Hepatocyte (in vitro differentiated cells): ENCODE data around the gene EREG. TPM values are rescaled to one million over a fixed set of nuclear protein-coding genes. Genes with fewer than 3 reads are reported as not detected.

ENCODE experiments used
- DNase-seq: peaks from one replicate; pipeline ENCODE4 v3.0.0-alpha.2; 2016; ENCODE audit warnings: low spot score
- H2AFZ ChIP-seq: fragments of 200-600 bp; sonication (generic); 2 replicates; pipeline ENCODE4 v1.6.0; 2016; ENCODE audit warnings: antibody characterized with exemption, mild to moderate bottlenecking
- H3K27ac ChIP-seq: fragments of 200-600 bp; sonication (generic); 2 replicates; pipeline ENCODE4 v1.5.1; 2016; ENCODE audit warnings: mild to moderate bottlenecking
- H3K27me3 ChIP-seq: fragments of 200-600 bp; sonication (generic); 2 replicates; pipeline ENCODE4 v1.6.1; 2016
- H3K36me3 ChIP-seq: fragments of 200-600 bp; sonication (generic); replicated peaks from 2 replicates; pipeline ENCODE4 v1.5.1; 2016; ENCODE audit warnings: low read depth; ENCODE audit not compliant: insufficient read depth
- H3K4me1 ChIP-seq: fragments of 200-600 bp; sonication (generic); 2 replicates; pipeline ENCODE4 v1.5.1; 2016; ENCODE audit warnings: mild to moderate bottlenecking, moderate library complexity; ENCODE audit not compliant: insufficient read depth
- H3K4me2 ChIP-seq: fragments of 200-600 bp; sonication (generic); 2 replicates; pipeline ENCODE4 v1.6.0; 2016
- H3K4me3 ChIP-seq: fragments of 200-600 bp; sonication (generic); 2 replicates; pipeline ENCODE4 v1.5.1; 2016; ENCODE audit warnings: mild to moderate bottlenecking
- H3K79me2 ChIP-seq: fragments of 200-600 bp; sonication (generic); 2 replicates; pipeline ENCODE4 v1.6.0; 2017; ENCODE audit warnings: mild to moderate bottlenecking
- H3K9me2 ChIP-seq: fragments of 200-600 bp; sonication (generic); replicated peaks from 2 replicates; pipeline ENCODE4 v1.6.0; 2017; ENCODE audit warnings: mild to moderate bottlenecking; ENCODE audit not compliant: insufficient read depth
- H3K9me3 ChIP-seq: fragments of 200-600 bp; sonication (generic); 2 replicates; pipeline ENCODE4 v1.5.1; 2016; ENCODE audit warnings: low read depth, mild to moderate bottlenecking
- H4K20me1 ChIP-seq: fragments of 200-600 bp; sonication (generic); 2 replicates; pipeline ENCODE4 v1.6.0; 2016; ENCODE audit warnings: mild to moderate bottlenecking; ENCODE audit not compliant: insufficient read depth, poor library complexity, severe bottlenecking
- EZH2 ChIP-seq: fragments of 200-600 bp; sonication (generic); IDR thresholded peaks from 2 replicates; pipeline ENCODE4 v1.6.1; 2016; ENCODE audit warnings: antibody characterized with exemption, mild to moderate bottlenecking, borderline replicate concordance
- EZH2phosphoT487 ChIP-seq: fragments of 200-600 bp; sonication (generic); IDR thresholded peaks from one replicate; pipeline ENCODE4 v1.6.1; 2018; ENCODE audit warnings: antibody characterized with exemption, mild to moderate bottlenecking, low read depth, moderate library complexity; ENCODE audit not compliant: unreplicated experiment, severe bottlenecking
- WGBS: methylation state at CpG from one replicate; pipeline ENCODE4 v1.1.6; 2016; ENCODE audit warnings: low lambda C conversion rate; ENCODE audit errors: missing lambda C conversion rate; 5-methylcytosine and 5-hydroxymethylcytosine counted together
- polyA plus RNA-seq: library from polyadenylated mRNA; unstranded; fragments of >200 nt; fragmentation: Nextera tagmentation; extraction: Ambion mirVana; gene quantifications from 2 replicates; pipeline ENCODE4 v1.2.1, GENCODE V29; 2016
- total RNA-seq: library from RNA; depleted of rRNA; stranded (reverse); fragments of >200 nt; gene quantifications from 2 replicates; pipeline ENCODE4 v1.2.3, GENCODE V29; 2014
- TF ChIP-seq, protein P1 (sequence below): fragments of 200-600 bp; sonication (generic); IDR thresholded peaks from 2 replicates; pipeline ENCODE4 v1.5.1; 2016; ENCODE audit warnings: antibody characterized with exemption, mild to moderate bottlenecking; ENCODE audit not compliant: poor library complexity

Gene EREG
- total and polyA plus RNA-seq, 2 experiments from 2014 or later: 4.5 to 18.9 TPM

DNA sequence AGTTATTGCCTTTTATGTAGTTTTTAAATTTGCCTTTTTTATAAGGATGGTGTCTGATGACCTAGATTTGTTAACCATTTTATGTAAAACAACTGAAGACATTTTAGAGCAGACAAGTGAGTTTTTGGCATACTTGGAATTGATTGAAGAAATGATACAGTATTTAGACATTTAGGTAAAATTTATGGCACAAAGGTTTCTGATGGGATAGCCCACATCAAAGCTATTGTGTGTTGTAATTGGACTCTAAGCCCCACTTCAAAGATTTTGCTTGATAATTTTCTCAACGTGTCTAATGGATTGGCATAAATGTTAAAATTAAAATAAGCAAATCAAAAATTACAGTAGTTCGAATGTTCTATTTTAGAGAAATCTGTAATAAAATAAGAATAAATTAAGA, 39.1 kb upstream of the EREG start:
- Histone ChIP-seq H3K27me3 (no peaks in the 10 kb centered on the region), H3K9me2 (no peaks in the 10 kb centered on the region), H3K4me3 (no peak overlapping the region), H2AFZ (no peak overlapping the region), H3K4me2 (no peak overlapping the region), H3K79me2 (no peaks in the 10 kb centered on the region), H4K20me1 (no peaks in the 10 kb centered on the region), H3K36me3 (no peaks in the 10 kb centered on the region), H3K27ac (no peak overlapping the region), H3K4me1 (no peaks in the 10 kb centered on the region), H3K9me3 (no peaks in the 10 kb centered on the region)
- no peak for DNase-seq
- 90% methylated on average over 2 of the region's 2 CpGs for WGBS
- no peak for TF ChIP-seq EZH2
- TF ChIP-seq, protein P1, sequence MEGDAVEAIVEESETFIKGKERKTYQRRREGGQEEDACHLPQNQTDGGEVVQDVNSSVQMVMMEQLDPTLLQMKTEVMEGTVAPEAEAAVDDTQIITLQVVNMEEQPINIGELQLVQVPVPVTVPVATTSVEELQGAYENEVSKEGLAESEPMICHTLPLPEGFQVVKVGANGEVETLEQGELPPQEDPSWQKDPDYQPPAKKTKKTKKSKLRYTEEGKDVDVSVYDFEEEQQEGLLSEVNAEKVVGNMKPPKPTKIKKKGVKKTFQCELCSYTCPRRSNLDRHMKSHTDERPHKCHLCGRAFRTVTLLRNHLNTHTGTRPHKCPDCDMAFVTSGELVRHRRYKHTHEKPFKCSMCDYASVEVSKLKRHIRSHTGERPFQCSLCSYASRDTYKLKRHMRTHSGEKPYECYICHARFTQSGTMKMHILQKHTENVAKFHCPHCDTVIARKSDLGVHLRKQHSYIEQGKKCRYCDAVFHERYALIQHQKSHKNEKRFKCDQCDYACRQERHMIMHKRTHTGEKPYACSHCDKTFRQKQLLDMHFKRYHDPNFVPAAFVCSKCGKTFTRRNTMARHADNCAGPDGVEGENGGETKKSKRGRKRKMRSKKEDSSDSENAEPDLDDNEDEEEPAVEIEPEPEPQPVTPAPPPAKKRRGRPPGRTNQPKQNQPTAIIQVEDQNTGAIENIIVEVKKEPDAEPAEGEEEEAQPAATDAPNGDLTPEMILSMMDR: no peak
- no peak for TF ChIP-seq EZH2phosphoT487

DNA sequence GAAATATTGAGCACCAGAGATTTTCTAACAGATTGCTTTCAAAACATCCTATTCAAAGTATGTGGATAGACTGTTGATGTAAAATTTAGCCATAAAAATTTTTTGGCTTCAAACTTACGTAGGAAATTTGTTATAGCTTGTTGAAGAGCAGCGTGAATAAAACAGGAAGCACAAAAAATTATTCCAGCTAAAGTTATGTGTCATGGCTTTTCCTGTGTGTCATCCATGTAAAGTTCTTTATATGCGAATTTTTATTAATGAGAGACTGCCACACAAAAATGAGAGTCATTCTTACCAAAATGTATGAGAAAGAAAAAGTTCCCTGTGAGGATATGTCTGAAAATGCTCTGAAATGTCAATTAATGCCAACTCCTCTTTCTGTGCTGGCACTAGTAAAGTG, 37.2 kb upstream of the EREG start:
- H4K20me1 ChIP-seq: no peaks in the 10 kb centered on the region
- TF ChIP-seq, protein P1: no peak
- TF ChIP-seq EZH2phosphoT487: no peak
- no peak for TF ChIP-seq EZH2
- H3K27me3 ChIP-seq: no peaks in the 10 kb centered on the region
- H3K4me3 ChIP-seq: no peak overlapping the region
- no peaks in the 10 kb centered on the region for H3K9me3 ChIP-seq
- 89% methylated on average over 3 of the region's 3 CpGs for WGBS
- H3K27ac ChIP-seq: no peak overlapping the region
- H3K79me2 ChIP-seq: no peaks in the 10 kb centered on the region
- DNase-seq: no peak
- H3K4me2 ChIP-seq: no peak overlapping the region
- H2AFZ ChIP-seq: no peak overlapping the region
- H3K36me3 ChIP-seq: no peaks in the 10 kb centered on the region
- H3K9me2 ChIP-seq: no peaks in the 10 kb centered on the region
- H3K4me1 ChIP-seq: no peaks in the 10 kb centered on the region

DNA sequence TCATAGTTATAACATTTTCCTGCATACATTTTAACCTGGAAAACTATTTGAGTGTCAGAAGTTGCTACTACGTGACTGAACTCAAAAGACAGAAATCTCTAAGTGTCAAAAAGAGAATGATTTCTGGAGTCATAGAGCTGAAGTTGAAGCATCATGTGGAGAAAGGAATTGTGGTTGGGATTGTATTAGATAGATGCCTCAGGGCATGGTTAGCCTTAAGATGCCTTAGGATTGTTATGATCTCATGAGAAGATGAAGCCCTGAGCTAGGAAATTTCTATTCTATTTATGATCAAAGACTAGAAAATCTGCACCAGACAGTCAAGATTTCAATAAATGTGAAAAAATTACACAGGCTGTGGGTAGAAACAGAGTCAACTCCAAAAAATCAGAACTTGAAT, 36.4 kb upstream of the EREG start:
- no peak overlapping the region for H2AFZ ChIP-seq
- no peak overlapping the region for H3K4me3 ChIP-seq
- no peaks in the 10 kb centered on the region for H3K9me3 ChIP-seq
- H3K27me3 ChIP-seq: no peaks in the 10 kb centered on the region
- H3K4me1 ChIP-seq: no peaks in the 10 kb centered on the region
- H3K9me2 ChIP-seq: no peaks in the 10 kb centered on the region
- no peaks in the 10 kb centered on the region for H3K36me3 ChIP-seq
- H3K79me2 ChIP-seq: no peaks in the 10 kb centered on the region
- no peak overlapping the region for H3K27ac ChIP-seq
- WGBS: 96% methylated on average over 1 of the region's 1 CpG
- no peak for TF ChIP-seq EZH2
- TF ChIP-seq, protein P1: no peak
- no peak for TF ChIP-seq EZH2phosphoT487
- DNase-seq: no peak
- no peaks in the 10 kb centered on the region for H4K20me1 ChIP-seq
- H3K4me2 ChIP-seq: no peak overlapping the region

DNA sequence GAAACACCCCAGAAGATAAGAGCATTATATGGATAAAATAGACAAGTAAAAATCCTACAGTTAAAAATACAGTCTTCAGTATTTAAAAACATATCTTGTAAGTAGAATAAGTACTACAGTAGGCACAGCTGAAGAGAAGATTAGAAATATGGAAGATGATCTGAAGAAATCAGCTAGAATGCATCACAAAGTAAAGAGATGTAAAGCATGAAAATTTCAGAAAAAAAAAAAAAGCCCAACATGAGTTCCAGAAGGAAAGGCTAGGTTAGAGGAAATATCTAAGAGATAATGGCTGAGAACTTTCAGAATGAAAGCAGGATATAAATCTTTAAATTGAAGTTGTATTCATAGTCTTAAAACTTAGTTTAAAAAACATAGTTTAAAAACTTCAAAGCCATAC, 35.6 kb upstream of the EREG start:
- Histone ChIP-seq H3K4me1 (no peaks in the 10 kb centered on the region), H3K27ac (no peak overlapping the region), H3K36me3 (no peaks in the 10 kb centered on the region), H3K27me3 (no peaks in the 10 kb centered on the region), H4K20me1 (no peaks in the 10 kb centered on the region), H3K9me3 (no peaks in the 10 kb centered on the region), H2AFZ (no peak overlapping the region), H3K4me3 (no peak overlapping the region), H3K9me2 (no peaks in the 10 kb centered on the region), H3K4me2 (no peak overlapping the region), H3K79me2 (no peaks in the 10 kb centered on the region)
- TF ChIP-seq EZH2phosphoT487: no peak
- no peak for DNase-seq
